Measurements from ENCODE around the gene ADGRD1. TPM values are rescaled to one million over a fixed set of nuclear protein-coding genes. Genes with fewer than 3 reads are reported as not detected.

ADGRD1 gene
- total RNA-seq, 1 experiment from 2014 or later = 0.77 TPM

GRCh38 chr12:131093971-131094830, 140.5 kb downstream of the ADGRD1 start:
- Mint-ChIP-seq H3K27me3 (ENCODE audit: low read depth) (no peaks in the 10 kb centered on the region), H3K27ac (no peak overlapping the region), H3K36me3 (no peaks in the 10 kb centered on the region), H3K9me3 (no peaks in the 10 kb centered on the region), H3K4me1 (no peaks in the 10 kb centered on the region), H3K4me3 (no peak overlapping the region)
- POLR2A ChIA-PET = no interaction called here
- TF ChIP-seq HMGA2 (CRISPR knock-in tag; IDR thresholded peaks at IDR 0.05) (no peak), NR1H2 (CRISPR knock-in tag; IDR thresholded peaks at IDR 0.05) (no peak)
- CTCF ChIA-PET = interaction anchor here (0.6 to 1.9 kb wide), 7 partner anchors 10 to 360 kb away, joined by 3 to 14 read pairs (median 6); no protein-coding TSS in a partner anchor
- ATAC-seq (no peak), DNase-seq (ENCODE audit: low spot score) (peak; percentile 5)

- peak; percentile 7 for DNase-seq (ENCODE audit: low spot score)
- ChIA-PET POLR2A (no interaction called here), CTCF (interaction anchor here (0.9 to 1.9 kb wide), 4 partner anchors 9 to 37 kb away, joined by 3 to 14 read pairs (median 6); no protein-coding TSS in a partner anchor)
- Mint-ChIP-seq H3K36me3 (no peaks in the 10 kb centered on the region), H3K4me3 (no peak overlapping the region), H3K27ac (no peak overlapping the region), H3K27me3 (ENCODE audit: low read depth) (no peaks in the 10 kb centered on the region), H3K4me1 (no peaks in the 10 kb centered on the region), H3K9me3 (no peaks in the 10 kb centered on the region)
- TF ChIP-seq AFF4 (CRISPR knock-in tag; IDR thresholded peaks at IDR 0.05; ENCODE audit: borderline replicate concordance) (no peak), CDX4 (CRISPR knock-in tag; IDR thresholded peaks at IDR 0.05; ENCODE audit: borderline replicate concordance) (no peak), NR1H2 (CRISPR knock-in tag; IDR thresholded peaks at IDR 0.05) (no peak), HMGA2 (CRISPR knock-in tag; IDR thresholded peaks at IDR 0.05) (no peak), TCF7 (CRISPR knock-in tag; IDR thresholded peaks at IDR 0.05; ENCODE audit: low read depth) (no peak), PREB (CRISPR knock-in tag; IDR thresholded peaks at IDR 0.05; ENCODE audit: borderline replicate concordance) (no peak), ZNF138 (CRISPR knock-in tag; conservative IDR thresholded peaks at IDR 0.05) (no peak), ZNF512 (CRISPR knock-in tag; IDR thresholded peaks at IDR 0.05; ENCODE audit: borderline replicate concordance) (no peak)
- no peak for ATAC-seq
Measured at GRCh38 chr12:131094831-131095805, 141.4 kb downstream of the ADGRD1 start.

Measured in WTC11 (cell line).